Osteoblast (primary cell): ENCODE data around the gene FBRS. TPM values are rescaled to one million over a fixed set of nuclear protein-coding genes. Genes with fewer than 3 reads are reported as not detected.
A peak's percentile ranks its signal among the peaks of the same experiment; 100 is the strongest.

Experiments used
- DNase-seq: peaks from one replicate; pipeline ENCODE4 v3.0.0; 2011; ENCODE audit warnings: low spot score, mixed read lengths; ENCODE audit not compliant: insufficient read length; ENCODE audit errors: missing footprints
- H2AFZ ChIP-seq: 2 replicates; pipeline ENCODE4 v1.6.0; 2011; ENCODE audit warnings: mild to moderate bottlenecking, low read length
- H3K27ac ChIP-seq: 2 replicates; pipeline ENCODE4 v1.5.1; 2011; ENCODE audit warnings: mild to moderate bottlenecking, low read depth, low read length, moderate library complexity
- H3K27me3 ChIP-seq: 2 replicates; pipeline ENCODE4 v1.6.0; 2012; ENCODE audit warnings: mild to moderate bottlenecking, control low read depth, inconsistent platforms, low read length, moderate library complexity; ENCODE audit not compliant: insufficient read depth
- H3K36me3 ChIP-seq: 2 replicates; pipeline ENCODE4 v1.5.1; 2011; ENCODE audit warnings: mild to moderate bottlenecking, low read length, control low read depth, moderate library complexity; ENCODE audit not compliant: insufficient read depth
- H3K4me1 ChIP-seq: 2 replicates; pipeline ENCODE4 v1.5.1; 2011; ENCODE audit warnings: mild to moderate bottlenecking, low read length, control low read depth, moderate library complexity; ENCODE audit not compliant: insufficient read depth
- H3K4me2 ChIP-seq: 2 replicates; pipeline ENCODE4 v1.6.0; 2011; ENCODE audit warnings: mild to moderate bottlenecking, low read length; ENCODE audit not compliant: insufficient read depth
- H3K4me3 ChIP-seq: fragments of 200-600 bp; sonication (generic); 3 replicates; pipeline ENCODE4 v1.5.1; 2012; ENCODE audit warnings: mild to moderate bottlenecking, low read length, inconsistent platforms; ENCODE audit not compliant: insufficient read depth
- H3K79me2 ChIP-seq: 2 replicates; pipeline ENCODE4 v1.6.0; 2012; ENCODE audit warnings: mild to moderate bottlenecking, low read length, control low read depth, inconsistent platforms; ENCODE audit not compliant: insufficient read depth
- H3K9me3 ChIP-seq: 2 replicates; pipeline ENCODE4 v1.5.1; 2011; ENCODE audit warnings: low read depth, low read length, control low read depth
- H4K20me1 ChIP-seq: 2 replicates; pipeline ENCODE4 v1.6.0; 2012; ENCODE audit warnings: mild to moderate bottlenecking, low read length, control low read depth; ENCODE audit not compliant: insufficient read depth
- total RNA-seq: library from RNA; depleted of rRNA; stranded (reverse); fragments of >200 nt; gene quantifications from 2 replicates; pipeline ENCODE4 v1.2.3, GENCODE V29; 2012
- TF ChIP-seq, protein P1 (sequence below): IDR thresholded peaks from 2 replicates; pipeline ENCODE4 v1.5.1; 2011; ENCODE audit warnings: mild to moderate bottlenecking, low read depth, low read length, moderate library complexity; ENCODE audit errors: extremely low read depth

FBRS gene
- total RNA-seq, 1 donor: 30.8 TPM

DNA sequence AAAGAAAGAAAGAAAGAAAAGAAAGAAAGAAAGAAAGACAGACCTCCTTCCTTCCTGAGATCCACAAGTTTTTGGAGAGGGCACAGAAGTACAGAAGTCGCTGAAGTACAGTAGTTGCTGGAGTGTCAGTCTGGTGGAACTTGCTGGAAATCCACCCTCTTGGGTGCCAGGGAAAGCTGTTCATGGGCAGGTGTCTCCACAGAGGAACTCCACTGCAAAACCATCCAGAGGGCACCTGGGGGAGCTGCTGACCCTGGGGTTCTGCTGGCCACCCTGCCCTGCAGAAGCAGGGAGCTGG lies 11.0 kb upstream of the FBRS start:
- Histone ChIP-seq H3K4me2 (no peak overlapping the region), H3K27me3 (peaks cover 3% of the 10 kb centered on the region), H3K4me3 (no peak overlapping the region), H2AFZ (no peak overlapping the region), H4K20me1 (no peaks in the 10 kb centered on the region), H3K36me3 (no peaks in the 10 kb centered on the region), H3K27ac (no peak overlapping the region), H3K9me3 (no peaks in the 10 kb centered on the region), H3K4me1 (peaks cover 11% of the 10 kb centered on the region), H3K79me2 (peaks cover 7% of the 10 kb centered on the region)
- no peak for DNase-seq
- TF ChIP-seq, protein P1, sequence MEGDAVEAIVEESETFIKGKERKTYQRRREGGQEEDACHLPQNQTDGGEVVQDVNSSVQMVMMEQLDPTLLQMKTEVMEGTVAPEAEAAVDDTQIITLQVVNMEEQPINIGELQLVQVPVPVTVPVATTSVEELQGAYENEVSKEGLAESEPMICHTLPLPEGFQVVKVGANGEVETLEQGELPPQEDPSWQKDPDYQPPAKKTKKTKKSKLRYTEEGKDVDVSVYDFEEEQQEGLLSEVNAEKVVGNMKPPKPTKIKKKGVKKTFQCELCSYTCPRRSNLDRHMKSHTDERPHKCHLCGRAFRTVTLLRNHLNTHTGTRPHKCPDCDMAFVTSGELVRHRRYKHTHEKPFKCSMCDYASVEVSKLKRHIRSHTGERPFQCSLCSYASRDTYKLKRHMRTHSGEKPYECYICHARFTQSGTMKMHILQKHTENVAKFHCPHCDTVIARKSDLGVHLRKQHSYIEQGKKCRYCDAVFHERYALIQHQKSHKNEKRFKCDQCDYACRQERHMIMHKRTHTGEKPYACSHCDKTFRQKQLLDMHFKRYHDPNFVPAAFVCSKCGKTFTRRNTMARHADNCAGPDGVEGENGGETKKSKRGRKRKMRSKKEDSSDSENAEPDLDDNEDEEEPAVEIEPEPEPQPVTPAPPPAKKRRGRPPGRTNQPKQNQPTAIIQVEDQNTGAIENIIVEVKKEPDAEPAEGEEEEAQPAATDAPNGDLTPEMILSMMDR: no peak

DNA sequence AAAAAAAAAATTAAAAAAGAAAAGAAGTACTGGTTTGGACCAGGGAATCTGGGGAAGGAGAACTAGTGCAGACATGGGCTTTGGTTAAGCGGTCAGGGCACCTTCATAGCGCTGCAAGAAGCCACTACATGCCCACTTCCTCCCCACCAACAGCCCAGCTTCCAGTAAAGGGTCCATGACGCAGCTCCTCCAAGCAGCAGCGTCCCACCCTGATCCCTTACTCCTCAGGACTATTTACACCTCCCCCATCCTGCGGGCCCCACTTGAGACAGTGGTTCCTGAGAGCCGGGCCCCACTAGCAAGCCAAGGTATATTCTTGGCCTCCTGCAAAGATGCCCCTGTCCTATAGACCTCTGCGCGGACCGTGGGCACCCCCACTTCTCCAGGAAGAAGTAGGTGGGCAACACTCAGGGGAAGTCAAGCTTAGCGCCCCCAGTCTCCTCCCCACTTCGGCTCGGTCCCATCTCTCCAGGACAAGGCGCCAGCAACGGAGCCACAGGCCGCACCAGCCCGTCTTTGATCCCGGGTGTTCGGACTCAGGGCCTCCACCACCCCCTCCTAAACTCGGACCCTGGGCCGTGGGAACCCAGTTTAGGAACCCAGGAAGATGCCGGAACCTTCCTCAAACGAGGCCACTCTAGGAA lies 8.4 kb upstream of the FBRS start:
- Histone ChIP-seq H3K4me1 (peaks cover 14% of the 10 kb centered on the region), H3K27me3 (peaks cover 3% of the 10 kb centered on the region), H3K79me2 (peaks cover 14% of the 10 kb centered on the region), H3K36me3 (peaks cover 16% of the 10 kb centered on the region), H3K9me3 (no peaks in the 10 kb centered on the region), H4K20me1 (no peaks in the 10 kb centered on the region), H2AFZ (peak overlapping the region; percentile 99), H3K4me3 (peak overlapping the region; percentile 98), H3K4me2 (peak overlapping the region; percentile 93), H3K27ac (peak overlapping the region; percentile 84)
- DNase-seq: peak; percentile 82
- TF ChIP-seq, protein P1: no peak

DNA sequence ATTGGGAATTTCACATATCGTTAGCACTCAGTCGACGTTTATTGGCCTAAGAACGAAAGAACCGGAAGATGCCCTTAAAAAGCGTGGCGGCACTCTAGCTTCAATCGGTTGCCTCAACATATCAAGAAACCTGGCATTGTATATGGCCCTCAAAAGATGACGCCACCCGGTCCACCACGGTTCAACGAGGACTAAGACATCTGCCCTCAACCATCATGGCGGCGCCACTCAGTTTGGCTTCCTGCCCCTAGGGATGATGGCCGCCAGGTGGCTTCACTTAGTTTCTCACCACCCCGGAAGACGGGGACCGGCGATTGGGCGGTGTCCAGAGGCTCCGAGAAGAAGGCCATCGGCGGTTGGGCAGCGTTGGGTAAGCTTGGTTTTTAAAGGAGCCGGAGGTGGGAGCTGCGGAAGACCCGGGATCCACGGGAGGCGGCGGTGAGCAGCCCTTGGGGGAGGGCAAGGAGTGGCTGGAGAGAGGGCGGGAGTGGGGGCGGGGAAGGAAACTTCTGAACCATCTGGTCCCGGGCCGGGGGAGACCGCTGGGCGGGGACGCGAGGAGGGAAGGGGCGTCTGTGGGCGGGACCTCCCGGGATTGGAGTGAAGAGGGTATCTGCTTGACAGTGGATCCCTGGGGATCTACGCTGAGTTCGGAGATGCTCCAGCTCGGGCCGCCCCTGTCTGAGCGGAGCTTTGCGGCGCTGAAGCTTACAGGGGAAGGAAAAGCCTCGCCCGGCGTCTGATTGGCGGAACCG lies 7.7 kb upstream of the FBRS start, which contains the start of gene PRR14:
Gene PRR14 (plus strand): TSS at position 592 of the 755 bp plus-strand sequence. CDS start 686 bp downstream, outside the sequence.
- TF ChIP-seq, protein P1: peak; percentile 17
- Histone ChIP-seq H3K9me3 (no peaks in the 10 kb centered on the region), H2AFZ (peak within 1 kb of the TSS; percentile 99), H4K20me1 (no peaks in the 10 kb centered on the region), H3K4me1 (peaks cover 14% of the 10 kb centered on the region), H3K4me2 (peak within 1 kb of the TSS; percentile 95), H3K36me3 (peaks cover 23% of the 10 kb centered on the region), H3K27me3 (peaks cover 2% of the 10 kb centered on the region), H3K27ac (peak within 1 kb of the TSS; percentile 84), H3K4me3 (peak within 1 kb of the TSS; percentile 98), H3K79me2 (peaks cover 14% of the 10 kb centered on the region)
- peak; percentile 99 for DNase-seq
